Thoracic aorta (tissue), 2 donors: ENCODE data around the gene GSC. TPM values are rescaled to one million over a fixed set of nuclear protein-coding genes. Genes with fewer than 3 reads are reported as not detected.

ENCODE experiments used
- ATAC-seq: fragments of 150-250 bp; one replicate; pipeline ENCODE4 v1.8.0; 2017; ENCODE audit warnings: low read depth; ENCODE audit not compliant: insufficient number of reproducible peaks, low FRiP score
- DNase-seq: peaks from one replicate; pipeline ENCODE4 v3.0.0-alpha.2; 2020; ENCODE audit warnings: low spot score
- H3K27ac ChIP-seq, 2 donors: fragments of 200-600 bp; sonication (generic); 1 replicate in 1 of 2; 2 replicates in 1 of 2; pipeline ENCODE4 v1.5.1; 2016; ENCODE audit warnings: mild to moderate bottlenecking in 2 of 2, moderate library complexity in 2 of 2
- H3K27me3 ChIP-seq: fragments of 200-600 bp; sonication (generic); replicated peaks from 2 replicates; pipeline ENCODE4 v1.6.0; 2016; ENCODE audit warnings: mild to moderate bottlenecking; ENCODE audit not compliant: insufficient read depth
- H3K36me3 ChIP-seq: fragments of 200-600 bp; sonication (generic); one replicate; pipeline ENCODE4 v1.5.1; 2016
- H3K4me1 ChIP-seq, 2 donors: fragments of 200-600 bp; sonication (generic); 1 replicate in 1 of 2; 2 replicates in 1 of 2; pipeline versions ENCODE4 v1.5.1 to v1.6.0; 2016; ENCODE audit warnings: low read depth in 2 of 2, mild to moderate bottlenecking in 1 of 2; ENCODE audit not compliant: control insufficient read depth in 1 of 2
- H3K4me3 ChIP-seq: fragments of 200-600 bp; sonication (generic); 2 replicates; pipeline ENCODE4 v1.5.1; 2016; ENCODE audit warnings: mild to moderate bottlenecking
- H3K9me3 ChIP-seq: fragments of 200-600 bp; sonication (generic); 2 replicates; pipeline ENCODE4 v1.5.1; 2016
- CTCF ChIP-seq: fragments of 200-600 bp; sonication (generic); IDR thresholded peaks from one replicate; pipeline ENCODE4 v1.5.1; 2019; ENCODE audit warnings: antibody characterized with exemption
- total RNA-seq, 2 donors: library from RNA; depleted of rRNA; stranded (reverse); fragments of >200 nt; gene quantifications; one replicate each; pipeline versions ENCODE4 v1.1.0 to v1.2.3, GENCODE V29; 2016

GSC gene
- total RNA-seq, 2 donors from 2014 or later = 2.1 TPM; not detected in 1

DNA sequence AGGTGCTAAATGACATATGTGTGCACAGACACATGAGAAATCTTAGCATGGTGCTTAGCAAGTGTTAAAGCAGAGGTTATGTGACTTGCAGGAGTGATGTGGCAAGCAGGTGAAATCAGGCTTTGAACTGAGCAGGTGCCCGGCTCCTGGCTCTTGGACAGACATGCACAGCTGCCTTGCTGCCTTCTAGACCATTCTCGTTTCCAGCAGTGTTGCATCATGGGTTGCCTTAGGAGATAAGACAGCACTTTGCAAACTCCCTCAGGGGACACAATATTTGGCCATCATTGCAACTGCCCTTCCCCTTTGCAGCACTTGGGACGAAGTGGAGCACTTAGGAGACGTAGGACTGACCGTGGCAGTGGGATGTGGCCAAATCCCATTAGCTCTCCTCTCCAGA, 17.2 kb upstream of the GSC start:
- ATAC-seq (no peak), DNase-seq (no peak)
- Histone ChIP-seq H3K27me3 (no peaks in the 10 kb centered on the region), H3K4me1 (no peaks in the 10 kb centered on the region), H3K27ac (no peak overlapping the region), H3K9me3 (no peaks in the 10 kb centered on the region), H3K4me3 (no peak overlapping the region), H3K36me3 (no peaks in the 10 kb centered on the region)
- no peak for TF ChIP-seq CTCF

GRCh38 chr14:94780536-94781399, 10.9 kb upstream of the GSC start:
- no peaks in the 10 kb centered on the region for H3K9me3 ChIP-seq
- H3K27me3 ChIP-seq = no peaks in the 10 kb centered on the region
- ATAC-seq (no peak), DNase-seq (no peak)
- H3K4me3 ChIP-seq = no peak overlapping the region
- no peaks in the 10 kb centered on the region for H3K36me3 ChIP-seq
- H3K4me1 ChIP-seq = no peaks in the 10 kb centered on the region
- H3K27ac ChIP-seq = no peak overlapping the region
- no peak for TF ChIP-seq CTCF

GRCh38 chr14:94779713-94780112, 9.8 kb upstream of the GSC start:
- Histone ChIP-seq H3K27me3 (no peaks in the 10 kb centered on the region), H3K4me3 (no peak overlapping the region), H3K4me1 (no peaks in the 10 kb centered on the region), H3K27ac (no peak overlapping the region), H3K9me3 (no peaks in the 10 kb centered on the region), H3K36me3 (no peaks in the 10 kb centered on the region)
- no peak for TF ChIP-seq CTCF
- no peak for DNase-seq
- no peak for ATAC-seq

DNA sequence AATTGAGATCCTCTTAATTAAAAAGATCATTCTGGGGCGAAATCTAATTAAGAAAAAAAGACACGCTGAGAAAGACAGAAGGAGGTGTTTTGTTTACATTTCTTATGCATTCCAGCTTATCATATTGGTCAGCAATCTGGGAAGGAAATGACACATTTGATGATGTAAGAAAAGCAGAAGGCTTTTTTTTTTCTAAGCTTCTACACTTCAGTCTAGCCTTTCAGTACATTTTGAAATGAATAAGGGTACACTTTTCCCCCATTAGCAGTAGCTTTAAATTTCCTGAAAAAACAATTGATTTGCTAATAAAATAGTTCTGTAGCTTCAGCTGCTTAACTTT, 5.9 kb upstream of the GSC start:
- H3K36me3 ChIP-seq = no peaks in the 10 kb centered on the region
- H3K27ac ChIP-seq = no peak overlapping the region
- DNase-seq (no peak), ATAC-seq (no peak)
- H3K9me3 ChIP-seq = no peaks in the 10 kb centered on the region
- H3K4me1 ChIP-seq = no peaks in the 10 kb centered on the region
- H3K4me3 ChIP-seq = no peak overlapping the region
- no peak for TF ChIP-seq CTCF
- peaks cover 18% of the 10 kb centered on the region for H3K27me3 ChIP-seq

GRCh38 chr14:94775091-94775870, 5.4 kb upstream of the GSC start:
- ATAC-seq = no peak
- peaks cover 2 to 3% of the 10 kb centered on the region in 2 donors for H3K4me1 ChIP-seq
- no peaks in the 10 kb centered on the region for H3K9me3 ChIP-seq
- no peak for DNase-seq
- no peak overlapping the region for H3K27ac ChIP-seq
- no peaks in the 10 kb centered on the region for H3K36me3 ChIP-seq
- H3K4me3 ChIP-seq = no peak overlapping the region
- H3K27me3 ChIP-seq = peaks cover 23% of the 10 kb centered on the region
- TF ChIP-seq CTCF = no peak
